Natural killer cell (primary cell): ENCODE data around the gene SINHCAF. TPM values are rescaled to one million over a fixed set of nuclear protein-coding genes. Genes with fewer than 3 reads are reported as not detected.

Experiments
- ATAC-seq, 3 donors: fragments of 150-1000 bp in 2 of 3; fragments of 200-7000 bp in 1 of 3; cut with Tn5 transposase; 1 replicate in 1 of 3; 2 replicates in 2 of 3; pipeline ENCODE4 v1.10.0; 2021; ENCODE audit warnings: mild to moderate bottlenecking in 2 of 3, moderate library complexity in 2 of 3
- DNase-seq, 2 donors: peaks; one replicate each; pipeline versions ENCODE4 v3.0.0 to v3.0.0-alpha.2; 2013 to 2021; ENCODE audit warnings: mixed read lengths in 1 of 2
- H3K27ac ChIP-seq: one replicate; pipeline ENCODE4 v1.5.1; 2013; ENCODE audit warnings: mild to moderate bottlenecking, low read length
- H3K27me3 ChIP-seq: one replicate; pipeline ENCODE4 v1.6.1; 2013; ENCODE audit warnings: low read length; ENCODE audit not compliant: control insufficient read depth, insufficient read depth
- H3K36me3 ChIP-seq: one replicate; pipeline ENCODE4 v1.6.1; 2013; ENCODE audit warnings: low read length; ENCODE audit not compliant: control insufficient read depth, insufficient read depth
- H3K4me1 ChIP-seq: one replicate; pipeline ENCODE4 v1.6.1; 2013; ENCODE audit warnings: low read length; ENCODE audit not compliant: control insufficient read depth, insufficient read depth
- H3K4me3 ChIP-seq: one replicate; pipeline ENCODE4 v1.5.1; 2013; ENCODE audit warnings: low read length
- H3K9me3 ChIP-seq: one replicate; pipeline ENCODE4 v1.6.1; 2013; ENCODE audit warnings: low read length; ENCODE audit not compliant: control insufficient read depth, insufficient read depth
- H3K27ac Mint-ChIP-seq, 2 donors: one replicate each; pipeline ENCODE4 v1.8.0; 2022; ENCODE audit warnings: mild to moderate bottlenecking in 2 of 2, mixed read lengths in 2 of 2, moderate library complexity in 1 of 2
- H3K27me3 Mint-ChIP-seq, 2 donors: one replicate each; pipeline ENCODE4 v1.8.0; 2022; ENCODE audit warnings: low read depth in 2 of 2, mixed read lengths in 2 of 2
- H3K36me3 Mint-ChIP-seq: one replicate; pipeline ENCODE4 v1.8.0; 2022; ENCODE audit warnings: mixed read lengths
- H3K4me1 Mint-ChIP-seq, 2 donors: one replicate each; pipeline ENCODE4 v1.8.0; 2022; ENCODE audit warnings: mixed read lengths in 2 of 2
- H3K4me3 Mint-ChIP-seq: one replicate; pipeline ENCODE4 v1.8.0; 2022; ENCODE audit warnings: mild to moderate bottlenecking, moderate library complexity, mixed read lengths
- H3K9me3 Mint-ChIP-seq, 2 donors: one replicate each; pipeline ENCODE4 v1.8.0; 2022; ENCODE audit warnings: mixed read lengths in 2 of 2
- WGBS: methylation state at CpG from one replicate; pipeline ENCODE4 v1.1.7; 2013; ENCODE audit warnings: missing lambda C conversion rate; ENCODE audit not compliant: insufficient coverage; 5-methylcytosine and 5-hydroxymethylcytosine counted together
- intact Hi-C: fragments of 100-400 bp; cut with micrococcal nuclease; formaldehyde crosslinking; loops from one replicate; pipeline ENCODE4 v1.14.2; 2022
- total RNA-seq, 4 donors: library from RNA; stranded (reverse); fragments of 120-200 nt in 1 of 4; gene quantifications; one replicate each; pipeline versions ENCODE4 v1.2.3 to v1.2.4, GENCODE V29; 2013 to 2022
- TF ChIP-seq, protein P1 (sequence below): fragments of 200-600 bp; IDR thresholded peaks from one replicate; pipeline ENCODE4 v1.8.0; 2022; ENCODE audit warnings: antibody characterized with exemption

Gene SINHCAF
- total RNA-seq, 3 donors from 2014 or later (not counting 1 experiment from before 2014, with no cell fraction given): 40.4 to 55.0 (median 41.0) TPM

DNA sequence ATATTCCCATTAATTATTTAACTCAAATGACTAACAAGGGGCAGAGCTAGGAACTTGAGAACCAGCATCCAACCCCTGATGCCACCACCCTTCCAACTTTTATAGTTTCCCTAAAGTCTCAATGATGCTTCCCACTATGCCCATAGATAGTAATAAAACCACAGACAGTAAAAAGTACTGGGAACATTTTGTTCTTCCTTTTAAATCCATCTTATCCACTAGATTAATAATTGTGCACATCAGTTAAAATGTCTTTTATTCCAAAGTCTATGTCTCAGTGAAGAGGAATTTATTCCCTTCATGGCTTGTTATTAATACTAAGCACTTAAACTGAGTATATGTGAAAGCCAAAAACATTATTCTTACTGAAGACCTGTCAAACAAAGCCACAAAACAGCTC, 45.8 kb downstream of the SINHCAF start:
- Histone ChIP-seq H3K36me3 (peaks cover 32% of the 10 kb centered on the region), H3K27me3 (no peaks in the 10 kb centered on the region), H3K4me3 (no peak overlapping the region), H3K9me3 (no peaks in the 10 kb centered on the region), H3K27ac (no peak overlapping the region), H3K4me1 (no peaks in the 10 kb centered on the region)
- TF ChIP-seq, protein P1, sequence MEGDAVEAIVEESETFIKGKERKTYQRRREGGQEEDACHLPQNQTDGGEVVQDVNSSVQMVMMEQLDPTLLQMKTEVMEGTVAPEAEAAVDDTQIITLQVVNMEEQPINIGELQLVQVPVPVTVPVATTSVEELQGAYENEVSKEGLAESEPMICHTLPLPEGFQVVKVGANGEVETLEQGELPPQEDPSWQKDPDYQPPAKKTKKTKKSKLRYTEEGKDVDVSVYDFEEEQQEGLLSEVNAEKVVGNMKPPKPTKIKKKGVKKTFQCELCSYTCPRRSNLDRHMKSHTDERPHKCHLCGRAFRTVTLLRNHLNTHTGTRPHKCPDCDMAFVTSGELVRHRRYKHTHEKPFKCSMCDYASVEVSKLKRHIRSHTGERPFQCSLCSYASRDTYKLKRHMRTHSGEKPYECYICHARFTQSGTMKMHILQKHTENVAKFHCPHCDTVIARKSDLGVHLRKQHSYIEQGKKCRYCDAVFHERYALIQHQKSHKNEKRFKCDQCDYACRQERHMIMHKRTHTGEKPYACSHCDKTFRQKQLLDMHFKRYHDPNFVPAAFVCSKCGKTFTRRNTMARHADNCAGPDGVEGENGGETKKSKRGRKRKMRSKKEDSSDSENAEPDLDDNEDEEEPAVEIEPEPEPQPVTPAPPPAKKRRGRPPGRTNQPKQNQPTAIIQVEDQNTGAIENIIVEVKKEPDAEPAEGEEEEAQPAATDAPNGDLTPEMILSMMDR: no peak
- DNase-seq: no peak
- no peaks in the 10 kb centered on the region for H3K4me1 Mint-ChIP-seq
- H3K9me3 Mint-ChIP-seq: no peaks in the 10 kb centered on the region
- intact Hi-C loops: no loop called here
- no peak for ATAC-seq
- H3K36me3 Mint-ChIP-seq: no peaks in the 10 kb centered on the region
- H3K27ac Mint-ChIP-seq: no peak overlapping the region
- H3K27me3 Mint-ChIP-seq: no peaks in the 10 kb centered on the region
- H3K4me3 Mint-ChIP-seq: no peak overlapping the region

DNA sequence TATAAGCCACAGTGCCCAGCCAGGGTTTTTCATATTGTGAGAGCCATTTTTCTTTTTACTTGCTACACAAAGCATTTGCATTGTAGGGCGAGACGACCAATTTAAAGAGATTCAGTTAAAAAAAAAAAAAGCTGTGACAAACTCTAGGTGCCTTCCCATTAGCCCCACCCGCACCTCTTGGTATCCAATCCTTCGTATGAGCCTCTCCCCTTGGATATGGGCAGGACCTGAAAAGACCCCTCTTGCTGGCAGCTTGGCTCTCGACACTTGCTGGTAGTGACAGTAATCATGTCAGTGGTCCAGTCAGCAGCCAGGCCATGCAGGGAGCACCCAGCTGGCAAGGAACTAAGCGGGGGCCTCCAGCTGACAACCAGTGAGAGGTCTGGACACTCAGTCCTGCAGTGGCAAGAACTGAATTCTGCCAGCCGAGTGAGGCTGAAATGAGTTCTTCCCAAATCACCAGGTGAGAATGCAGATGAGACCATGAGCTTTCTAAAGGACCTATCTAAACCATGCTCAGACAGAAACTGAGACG, 46.5 kb downstream of the SINHCAF start:
- H3K27ac ChIP-seq: no peak overlapping the region
- H3K4me1 ChIP-seq: no peaks in the 10 kb centered on the region
- H3K9me3 ChIP-seq: no peaks in the 10 kb centered on the region
- H3K9me3 Mint-ChIP-seq: no peaks in the 10 kb centered on the region
- intact Hi-C loops: no loop called here
- H3K4me1 Mint-ChIP-seq: no peaks in the 10 kb centered on the region
- WGBS: 93% methylated on average over 7 of the region's 8 CpGs
- DNase-seq (no peak), ATAC-seq (no peak)
- H3K27ac Mint-ChIP-seq: no peak overlapping the region
- H3K27me3 Mint-ChIP-seq: no peaks in the 10 kb centered on the region
- H3K36me3 ChIP-seq: peaks cover 26% of the 10 kb centered on the region
- no peaks in the 10 kb centered on the region for H3K36me3 Mint-ChIP-seq
- no peak overlapping the region for H3K4me3 ChIP-seq
- TF ChIP-seq, protein P1: no peak
- no peak overlapping the region for H3K4me3 Mint-ChIP-seq
- no peaks in the 10 kb centered on the region for H3K27me3 ChIP-seq

DNA sequence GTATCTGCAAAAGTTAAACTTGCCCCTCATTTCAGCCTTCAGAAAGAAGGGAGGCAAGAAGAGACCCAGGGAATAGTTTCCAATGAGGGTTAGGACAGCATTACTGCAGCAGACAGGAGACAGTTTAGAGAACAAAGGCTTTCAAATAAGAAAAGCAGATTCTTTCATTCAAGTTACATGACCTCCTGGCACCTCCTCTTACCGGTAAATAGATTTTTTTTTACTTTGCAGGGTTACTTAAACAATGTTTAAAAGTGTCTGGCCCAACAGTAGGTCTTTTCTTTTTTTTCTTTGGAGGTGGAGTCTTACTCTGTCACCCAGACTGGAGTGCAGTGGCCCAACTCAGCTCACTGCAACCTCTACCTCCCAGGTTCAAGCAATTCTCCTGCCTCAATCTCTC, 47.1 kb downstream of the SINHCAF start:
- Mint-ChIP-seq H3K27ac (no peak overlapping the region), H3K9me3 (no peaks in the 10 kb centered on the region), H3K36me3 (no peaks in the 10 kb centered on the region), H3K4me3 (no peak overlapping the region), H3K27me3 (no peaks in the 10 kb centered on the region), H3K4me1 (no peaks in the 10 kb centered on the region)
- Histone ChIP-seq H3K4me3 (no peak overlapping the region), H3K9me3 (no peaks in the 10 kb centered on the region), H3K27me3 (no peaks in the 10 kb centered on the region), H3K27ac (no peak overlapping the region), H3K4me1 (no peaks in the 10 kb centered on the region), H3K36me3 (peaks cover 19% of the 10 kb centered on the region)
- WGBS: 91% methylated on average over 1 of the region's 1 CpG
- DNase-seq (no peak), ATAC-seq (no peak)
- intact Hi-C loops: no loop called here
- TF ChIP-seq, protein P1: no peak

DNA sequence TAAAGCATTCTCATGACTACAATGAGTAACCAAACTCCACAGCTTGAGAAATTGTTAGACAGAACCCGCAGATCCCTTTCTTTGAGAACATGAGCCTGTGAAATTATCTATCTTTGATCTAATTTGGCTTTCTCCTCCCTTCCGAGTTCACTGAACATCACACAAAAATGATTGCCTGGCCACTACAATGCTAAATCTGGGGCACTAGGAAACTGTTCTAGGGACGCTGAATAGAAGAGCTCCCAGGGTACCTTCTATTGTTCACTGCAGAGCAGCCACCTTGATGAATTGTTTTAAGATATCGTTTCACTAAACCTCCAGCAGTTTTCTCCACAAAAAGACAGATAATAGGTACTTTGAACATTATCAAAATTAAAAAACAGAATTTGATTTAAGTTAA, 47.5 kb downstream of the SINHCAF start:
- WGBS: 92% methylated on average over 3 of the region's 4 CpGs
- intact Hi-C loops: no loop called here
- Histone ChIP-seq H3K36me3 (peaks cover 19% of the 10 kb centered on the region), H3K4me3 (no peak overlapping the region), H3K27me3 (no peaks in the 10 kb centered on the region), H3K4me1 (no peaks in the 10 kb centered on the region), H3K27ac (no peak overlapping the region), H3K9me3 (no peaks in the 10 kb centered on the region)
- TF ChIP-seq, protein P1: no peak
- H3K9me3 Mint-ChIP-seq: no peaks in the 10 kb centered on the region
- DNase-seq (no peak), ATAC-seq (no peak)
- H3K4me3 Mint-ChIP-seq: no peak overlapping the region
- no peaks in the 10 kb centered on the region for H3K36me3 Mint-ChIP-seq
- H3K27me3 Mint-ChIP-seq: no peaks in the 10 kb centered on the region
- H3K27ac Mint-ChIP-seq: no peak overlapping the region
- H3K4me1 Mint-ChIP-seq: no peaks in the 10 kb centered on the region
